ENCODE data around the gene DYSF.

The DYSF gene

DNA sequence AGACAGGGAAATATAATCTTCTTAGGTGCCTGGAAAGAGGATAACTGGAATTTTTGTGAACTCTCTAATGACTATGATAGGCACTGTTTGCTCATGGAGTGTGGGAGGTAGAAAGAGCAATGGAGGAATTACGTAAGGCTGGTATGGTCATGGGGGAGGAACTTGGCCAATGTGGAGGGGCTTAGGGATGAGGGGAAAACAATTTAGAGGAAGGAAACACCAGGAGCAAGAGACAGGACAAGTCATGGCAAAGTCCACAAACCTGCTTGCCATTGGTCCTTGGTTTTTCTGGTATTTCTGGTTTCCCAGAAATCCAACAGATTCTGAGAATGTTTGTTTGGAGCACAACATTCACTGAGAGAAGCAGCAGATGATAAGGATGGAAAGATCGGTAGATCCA is 274.2 kb downstream of the DYSF start:
- no peak for DNase-seq (ENCODE audit: low read depth in 2 of 2)

DNA sequence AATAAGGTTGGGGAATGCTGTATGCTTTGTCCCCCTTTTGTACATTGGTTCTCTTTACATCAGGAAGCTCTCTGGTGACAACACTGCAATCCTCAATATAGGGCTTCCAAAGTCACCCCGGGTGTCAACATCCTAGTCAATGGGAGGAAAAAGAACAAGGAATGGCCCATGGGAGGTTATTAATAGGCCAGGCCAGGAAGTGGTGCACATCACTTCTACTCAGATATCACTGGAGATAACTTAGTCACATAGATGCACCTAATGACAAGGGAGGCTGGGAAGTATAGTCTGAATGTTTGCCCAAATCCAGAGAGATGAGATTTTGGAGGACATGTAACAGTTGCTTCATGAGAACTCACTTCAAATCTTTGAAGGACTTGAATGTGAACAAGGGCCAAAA is 274.7 kb downstream of the DYSF start:
- no peak for DNase-seq (ENCODE audit: low read depth in 2 of 2)

- no peak for DNase-seq (ENCODE audit: low read depth in 2 of 2)
These were observed 277.5 kb downstream of the DYSF start for GRCh38 chr2:71730785-71731383.

DNA sequence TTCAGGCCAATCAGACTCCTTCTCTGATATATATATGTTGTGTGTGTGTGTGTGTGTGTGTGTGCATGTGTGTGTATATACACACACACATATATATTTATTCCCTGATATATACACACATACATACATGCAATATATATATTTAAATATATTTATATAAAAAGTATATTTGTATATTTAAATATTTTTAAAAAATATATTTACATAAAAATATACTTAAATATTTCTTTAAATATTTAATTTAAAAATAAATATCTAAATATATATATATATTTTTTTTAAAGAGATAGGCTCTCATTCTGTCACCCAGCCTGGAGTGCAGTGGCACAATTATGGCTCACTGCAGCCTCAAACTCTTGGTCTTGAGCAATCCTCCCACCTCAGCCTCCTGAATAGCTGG is 281.3 kb downstream of the DYSF start:
- DNase-seq (ENCODE audit: low read depth in 2 of 2): no peak

DNA sequence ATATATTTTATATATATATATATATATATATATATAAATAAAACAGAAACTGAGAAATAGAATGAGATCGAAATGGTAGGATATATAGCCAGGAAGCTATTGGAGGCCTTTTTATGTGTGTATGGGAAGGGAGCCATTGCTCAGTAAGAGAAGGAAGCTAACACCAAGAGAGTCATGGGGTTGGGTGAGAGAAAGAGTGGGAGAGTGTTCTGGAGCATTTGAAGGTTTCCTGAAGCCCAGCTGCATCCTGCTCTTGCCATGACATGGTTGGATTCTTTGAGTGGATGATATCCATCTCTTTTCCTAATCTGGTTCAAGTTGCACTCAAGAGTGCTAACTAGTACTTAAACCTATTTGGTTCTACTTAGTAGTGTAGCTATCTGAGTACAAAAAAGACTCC is 282.3 kb downstream of the DYSF start:
- DNase-seq (ENCODE audit: low read depth in 2 of 2): no peak

All from fibroblast of skin of left biceps (primary cell).